GM12892 (cell line): ENCODE measurements around the gene TAF11L10.
"Not testable (repeated sequence)": the region's sequence is repeated elsewhere in the genome, so short reads cannot be mapped to it uniquely, and the experiment has no call there.

Experiments used
- POLR2A ChIP-seq: IDR thresholded peaks from 2 replicates; pipeline ENCODE4 v1.6.1; 2011; ENCODE audit warnings: low read depth, low read length, control low read depth
- POLR2AphosphoS5 ChIP-seq: IDR thresholded peaks from 2 replicates; pipeline ENCODE4 v1.6.1; 2011; ENCODE audit warnings: low read depth, low read length, control low read depth

DNA sequence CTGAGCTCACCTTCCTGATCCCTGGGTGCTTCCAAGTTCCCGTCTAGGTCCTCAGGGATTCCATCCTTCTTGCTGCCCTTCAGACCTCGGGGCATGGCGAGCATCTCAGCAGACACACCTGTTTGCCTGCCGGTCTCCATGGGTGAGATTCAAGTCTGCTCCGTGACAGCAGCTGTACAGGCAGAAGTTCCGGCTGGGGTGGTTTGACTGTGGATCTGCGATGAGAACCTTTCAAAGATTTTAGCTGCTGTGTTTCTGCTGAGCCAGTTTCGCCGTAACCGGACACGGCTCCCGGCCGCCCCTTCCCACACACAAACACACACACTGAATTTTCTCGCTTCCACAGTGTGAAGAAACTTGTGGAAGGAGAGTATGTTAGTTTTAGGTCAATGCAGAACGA lies 3.4 kb downstream of the TAF11L10 start, which contains the start of gene TAF11L9:
- not testable (repeated sequence) for TF ChIP-seq POLR2A, POLR2AphosphoS5
